BJ (cell line): ENCODE results near the gene SMARCD1. TPM values are rescaled to one million over a fixed set of nuclear protein-coding genes. Genes with fewer than 3 reads are reported as not detected.
"Not testable (repeated sequence)": the region's sequence is repeated elsewhere in the genome, so short reads cannot be mapped to it uniquely, and the experiment has no call there.

ENCODE experiments used
- CTCF ChIA-PET: fragments of 350-600 bp; formaldehyde crosslinking; extraction: SDS; loops from one replicate; lab custom pipeline; 2021; ENCODE audit warnings: antibody characterized with exemption, inconsistent platforms; lab: Yijun Ruan, JAX
- POLR2A ChIA-PET: fragments of 300-600 bp; sonication (Branson Sonifier 250); formaldehyde crosslinking; extraction: SDS; loops from one replicate; lab custom pipeline; 2021; ENCODE audit warnings: antibody characterized with exemption; lab: Charles Lee
- DNase-seq: peaks from one replicate; pipeline ENCODE4 v3.0.0-alpha.2; 2011; ENCODE audit warnings: low read depth
- H3K27me3 ChIP-seq: 2 replicates; pipeline ENCODE4 v1.6.0; 2011; ENCODE audit warnings: low read length; ENCODE audit not compliant: control insufficient read depth, insufficient read depth
- H3K36me3 ChIP-seq: 2 replicates; pipeline ENCODE4 v1.5.1; 2011; ENCODE audit warnings: low read length; ENCODE audit not compliant: control insufficient read depth, insufficient read depth
- H3K4me3 ChIP-seq: 2 replicates; pipeline ENCODE4 v1.5.1; 2011; ENCODE audit warnings: low read depth, mild to moderate bottlenecking, control low read depth, low read length
- CTCF ChIP-seq: IDR thresholded peaks from 2 replicates; pipeline ENCODE4 v1.5.1; 2011; ENCODE audit warnings: low read depth, mild to moderate bottlenecking, control low read depth, inconsistent platforms, low read length, moderate library complexity; ENCODE audit not compliant: insufficient read depth
- polyA plus RNA-seq: library from polyadenylated mRNA; depleted of rRNA; stranded (reverse); fragments of >200 nt; gene quantifications from 2 replicates; pipeline ENCODE4 v1.2.3, GENCODE V29; 2011; rRNA removed

Gene SMARCD1
- polyA plus RNA-seq, 1 experiment, result 56.0 TPM

DNA sequence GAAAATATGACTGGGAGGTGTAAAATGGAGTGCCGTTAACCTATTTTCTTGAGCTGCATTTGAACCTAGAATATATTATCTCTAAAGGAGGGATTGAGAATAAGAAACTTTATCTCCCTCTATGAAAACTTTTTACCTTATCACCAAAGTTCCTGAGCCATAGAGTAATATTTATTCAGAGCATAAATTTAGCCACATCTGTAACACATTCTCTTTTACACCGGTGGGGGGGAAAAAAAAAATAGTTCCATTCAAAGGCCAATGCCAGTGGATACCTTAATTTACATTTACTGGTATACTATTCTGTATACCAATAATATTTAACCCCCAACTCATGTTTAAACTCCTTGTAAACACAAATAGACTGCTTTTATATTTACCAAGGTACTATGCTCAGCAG, 60.3 kb downstream of the SMARCD1 start:
- no peak for DNase-seq
- ChIA-PET CTCF (interaction anchor here (0.6 kb wide), 1 partner anchor 49 kb away, joined by 4 read pairs; no protein-coding TSS in a partner anchor), POLR2A (no interaction called here)
- H3K27me3 ChIP-seq, result no peaks in the 10 kb centered on the region
- H3K36me3 ChIP-seq, result no peaks in the 10 kb centered on the region; the same call in 1 of the 2 replicates
- no peak for TF ChIP-seq CTCF
- no peak overlapping the region for H3K4me3 ChIP-seq

- no peak for DNase-seq
- ChIA-PET POLR2A (no interaction called here), CTCF (interaction anchor here (0.7 to 1.2 kb wide), 3 partner anchors 10 to 52 kb away, joined by 3 to 5 read pairs (median 3); no protein-coding TSS in a partner anchor)
- H3K4me3 ChIP-seq, result no peak overlapping the region
- no peaks in the 10 kb centered on the region for H3K36me3 ChIP-seq
- TF ChIP-seq CTCF, result no peak
- no peaks in the 10 kb centered on the region for H3K27me3 ChIP-seq
These were observed 62.1 kb downstream of the SMARCD1 start for GRCh38 chr12:50147281-50147680.

GRCh38 chr12:50148011-50148410, 62.9 kb downstream of the SMARCD1 start:
- POLR2A ChIA-PET, H3K27me3 ChIP-seq, DNase-seq, H3K36me3 ChIP-seq, H3K4me3 ChIP-seq: not testable (repeated sequence)
- CTCF ChIA-PET, result interaction anchor here (0.7 to 1.2 kb wide), 3 partner anchors 11 to 52 kb away, joined by 3 to 5 read pairs (median 3); no protein-coding TSS in a partner anchor

DNA sequence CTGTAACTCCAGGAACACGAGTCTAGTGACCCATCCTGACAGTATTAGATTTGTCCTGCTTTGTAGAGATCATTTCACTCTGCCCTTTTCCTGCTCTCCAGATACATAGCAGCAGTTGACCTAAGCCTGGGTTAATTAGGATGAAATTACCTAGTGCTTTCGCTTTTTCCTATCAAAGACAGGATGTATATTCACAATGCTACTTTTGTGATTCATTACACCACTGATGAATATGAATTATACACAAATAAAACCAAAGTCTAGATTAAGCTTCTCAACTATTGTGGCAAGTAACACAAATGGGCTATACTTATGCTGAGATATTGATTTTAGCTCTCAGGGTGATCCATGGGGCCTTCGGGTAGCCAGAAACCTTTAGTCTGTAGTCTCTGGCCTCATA, 64.2 kb downstream of the SMARCD1 start:
- CTCF ChIA-PET, result interaction anchor here (1.3 kb wide), 1 partner anchor 39 kb away, joined by 4 read pairs; no protein-coding TSS in a partner anchor
- POLR2A ChIA-PET, result no interaction called here

More for the DNA sequence above, 64.2 kb downstream of the SMARCD1 start:
- Histone ChIP-seq H3K36me3 (no peaks in the 10 kb centered on the region), H3K27me3 (no peaks in the 10 kb centered on the region), H3K4me3 (no peak overlapping the region)
- DNase-seq, result no peak
- no peak for TF ChIP-seq CTCF

Other genes starting within 250 kb of the SMARCD1 start
- gene BCDIN3D, start 242.2 kb upstream of the SMARCD1 start, polyA plus RNA-seq, result 2.6 and 3.5 TPM in 2 replicates
- gene FAIM2, start 181.4 kb upstream of the SMARCD1 start, polyA plus RNA-seq, result 1.4 and 3.6 TPM in 2 replicates
- not detected in 2 replicates for gene AQP2, start 134.6 kb upstream of the SMARCD1 start, polyA plus RNA-seq
- gene AQP5, start 123.5 kb upstream of the SMARCD1 start, polyA plus RNA-seq, result not detected in 2 replicates
- gene AQP6, start 112.4 kb upstream of the SMARCD1 start, polyA plus RNA-seq, result not detected in 2 replicates
- 42.8 and 55.3 TPM in 2 replicates for gene RACGAP1, start 59.8 kb upstream of the SMARCD1 start, polyA plus RNA-seq
- gene ASIC1, start 27.7 kb upstream of the SMARCD1 start, polyA plus RNA-seq, result 4.9 and 7.0 TPM in 2 replicates
- gene GPD1, start 18.7 kb downstream of the SMARCD1 start, polyA plus RNA-seq, result 0.31 and 0.47 TPM in 2 replicates
- 85.7 and 104 TPM in 2 replicates for gene COX14, start 26.9 kb downstream of the SMARCD1 start, polyA plus RNA-seq
- 68.0 and 100 TPM in 2 replicates for gene CERS5, start 82.0 kb downstream of the SMARCD1 start, polyA plus RNA-seq
- 368 and 384 TPM in 2 replicates for gene LIMA1, start 198.2 kb downstream of the SMARCD1 start, polyA plus RNA-seq